Adipocyte (in vitro differentiated cells): ENCODE measurements around the gene PTK7.

Source experiments
- DNase-seq: peaks from one replicate; pipeline ENCODE4 v3.0.0-alpha.2; 2015; ENCODE audit warnings: low read depth
- H3K27me3 ChIP-seq: replicated peaks from 2 replicates; pipeline ENCODE4 v1.7.0; 2013; ENCODE audit warnings: mild to moderate bottlenecking, low read length, moderate library complexity; ENCODE audit not compliant: control insufficient read depth, insufficient read depth
- H3K36me3 ChIP-seq: 2 replicates; pipeline ENCODE4 v1.7.0; 2013; ENCODE audit warnings: low read length, mild to moderate bottlenecking, moderate library complexity; ENCODE audit not compliant: control insufficient read depth, insufficient read depth, severe bottlenecking
- H3K4me1 ChIP-seq: 2 replicates; pipeline ENCODE4 v1.7.0; 2013; ENCODE audit warnings: mild to moderate bottlenecking, low read length, moderate library complexity; ENCODE audit not compliant: control insufficient read depth, insufficient read depth
- H3K4me3 ChIP-seq: 2 replicates; pipeline ENCODE4 v1.7.0; 2013; ENCODE audit warnings: mild to moderate bottlenecking, low read length, moderate library complexity
- H3K9ac ChIP-seq: 2 replicates; pipeline ENCODE4 v1.7.0; 2013; ENCODE audit warnings: mild to moderate bottlenecking, low read length, moderate library complexity
- H3K9me3 ChIP-seq: 2 replicates; pipeline ENCODE4 v1.7.0; 2013; ENCODE audit warnings: mild to moderate bottlenecking, low read length, moderate library complexity; ENCODE audit not compliant: control insufficient read depth

Gene PTK7

DNA sequence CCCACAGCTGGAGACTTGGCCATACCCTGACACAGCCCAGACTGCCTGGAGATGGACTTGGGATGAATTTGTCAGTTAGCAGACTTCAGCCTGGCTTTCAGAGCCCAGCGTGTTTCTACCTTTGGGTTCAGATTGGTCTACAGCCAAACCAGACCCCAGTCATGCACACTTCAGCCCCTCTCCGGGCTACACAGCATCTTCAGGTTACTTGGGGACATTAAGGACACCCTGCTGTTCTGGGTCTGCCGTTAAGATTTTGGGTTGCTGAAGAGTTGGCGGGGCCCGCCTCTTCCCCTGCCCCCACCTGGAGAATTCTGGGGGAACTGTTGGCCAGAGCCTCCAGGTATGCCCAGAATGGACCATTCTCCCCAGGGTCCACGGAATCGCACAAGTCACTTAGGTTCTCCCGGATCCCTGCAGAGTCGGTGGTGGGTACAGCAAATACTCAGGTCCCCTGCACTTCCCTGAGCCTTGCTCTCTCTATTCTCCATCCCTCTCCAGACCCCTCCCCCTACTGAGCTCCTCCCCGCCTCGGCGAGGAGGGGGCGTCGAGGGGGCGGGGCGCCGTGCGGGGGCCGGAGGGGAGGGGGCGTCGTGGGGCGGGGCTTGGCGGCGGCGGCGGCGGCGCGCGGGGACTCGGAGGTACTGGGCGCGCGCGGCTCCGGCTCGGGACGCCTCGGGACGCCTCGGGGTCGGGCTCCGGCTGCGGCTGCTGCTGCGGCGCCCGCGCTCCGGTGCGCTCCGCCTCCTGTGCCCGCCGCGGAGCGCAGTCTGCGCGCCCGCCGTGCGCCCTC, at the start of gene PTK7:
TSS of gene PTK7 (plus strand) at position 645 of the 794 bp plus-strand sequence. CDS start 175 bp downstream, outside the sequence.
- peaks cover 9% of the 10 kb centered on the region for H3K36me3 ChIP-seq
- peaks cover 12% of the 10 kb centered on the region for H3K4me1 ChIP-seq
- H3K27me3 ChIP-seq = no peaks in the 10 kb centered on the region
- H3K4me3 ChIP-seq = peak within 1 kb of the TSS; percentile 89
- H3K9me3 ChIP-seq = no peaks in the 10 kb centered on the region
- DNase-seq = peak; percentile 84
- H3K9ac ChIP-seq = peak within 1 kb of the TSS; percentile 89

DNA sequence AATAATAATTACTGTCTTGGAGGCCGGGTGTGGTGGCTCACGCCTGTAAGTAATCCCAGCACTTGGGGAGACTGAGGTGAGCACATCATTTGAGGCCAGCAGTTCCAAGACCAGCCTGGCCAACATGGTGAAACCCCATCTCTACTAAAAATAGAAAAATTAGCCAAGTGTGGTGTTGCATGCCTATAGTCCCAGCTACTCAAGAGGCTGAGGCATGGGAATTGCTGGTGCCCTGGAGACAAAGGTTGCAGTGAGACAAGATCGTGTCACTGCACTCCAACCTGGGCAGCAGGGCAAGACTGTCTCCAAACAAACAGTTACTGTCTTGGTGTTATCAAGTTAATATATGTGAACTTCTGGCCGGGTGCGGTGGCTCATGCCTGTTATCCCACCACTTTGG, 49.7 kb upstream of the PTK7 start:
- no peak for DNase-seq
- no peak overlapping the region for H3K9ac ChIP-seq
- no peaks in the 10 kb centered on the region for H3K9me3 ChIP-seq
- H3K4me1 ChIP-seq = peaks cover 14% of the 10 kb centered on the region
- no peaks in the 10 kb centered on the region for H3K27me3 ChIP-seq
- H3K36me3 ChIP-seq = peaks cover 61% of the 10 kb centered on the region
- H3K4me3 ChIP-seq = no peak overlapping the region

DNA sequence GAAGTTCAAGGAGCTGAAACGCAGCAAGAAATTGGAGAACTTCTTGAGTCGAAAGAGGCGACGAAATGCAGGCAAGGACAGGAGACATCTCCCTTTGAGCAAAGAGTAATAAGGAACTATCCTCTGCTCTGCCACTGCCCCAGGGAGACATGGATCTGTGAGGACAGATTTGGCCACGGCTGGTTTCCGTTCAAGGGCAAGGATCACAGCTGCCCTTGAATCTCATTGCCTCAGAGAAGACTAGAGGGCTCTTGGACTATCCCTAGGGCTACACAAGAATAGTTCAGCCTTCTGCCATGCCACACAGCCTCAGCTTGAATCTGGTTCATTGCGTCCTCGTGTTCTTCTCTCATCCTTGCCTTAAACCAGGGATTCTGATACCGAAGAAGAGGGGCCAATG, 47.0 kb upstream of the PTK7 start:
- no peak overlapping the region for H3K4me3 ChIP-seq
- no peak for DNase-seq
- no peaks in the 10 kb centered on the region for H3K27me3 ChIP-seq
- peaks cover 72% of the 10 kb centered on the region for H3K36me3 ChIP-seq
- peaks cover 5% of the 10 kb centered on the region for H3K4me1 ChIP-seq
- no peaks in the 10 kb centered on the region for H3K9me3 ChIP-seq
- H3K9ac ChIP-seq = no peak overlapping the region

DNA sequence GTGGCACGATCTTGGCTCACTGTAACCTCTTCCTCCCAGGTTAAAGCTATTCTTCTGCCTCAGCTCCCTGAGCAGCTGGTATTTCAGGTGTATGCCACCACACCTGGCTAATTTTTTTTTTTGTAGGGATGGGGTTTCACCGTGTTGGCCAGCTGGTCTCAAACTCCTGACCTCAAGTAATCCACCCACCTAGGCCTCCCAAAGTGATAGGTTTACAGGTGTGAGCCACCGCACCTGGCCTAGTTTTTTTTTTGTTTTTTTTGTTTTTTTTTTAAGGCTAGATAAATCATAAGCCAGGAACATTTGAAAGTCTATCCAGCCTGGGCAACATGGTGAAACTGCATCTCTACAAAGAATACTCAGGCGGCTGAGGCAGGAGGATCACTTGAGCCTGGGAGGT, 43.8 kb upstream of the PTK7 start:
- no peak overlapping the region for H3K9ac ChIP-seq
- no peaks in the 10 kb centered on the region for H3K4me1 ChIP-seq
- H3K9me3 ChIP-seq = no peaks in the 10 kb centered on the region
- no peak for DNase-seq
- no peak overlapping the region for H3K4me3 ChIP-seq
- H3K36me3 ChIP-seq = peaks cover 62% of the 10 kb centered on the region
- H3K27me3 ChIP-seq = no peaks in the 10 kb centered on the region

DNA sequence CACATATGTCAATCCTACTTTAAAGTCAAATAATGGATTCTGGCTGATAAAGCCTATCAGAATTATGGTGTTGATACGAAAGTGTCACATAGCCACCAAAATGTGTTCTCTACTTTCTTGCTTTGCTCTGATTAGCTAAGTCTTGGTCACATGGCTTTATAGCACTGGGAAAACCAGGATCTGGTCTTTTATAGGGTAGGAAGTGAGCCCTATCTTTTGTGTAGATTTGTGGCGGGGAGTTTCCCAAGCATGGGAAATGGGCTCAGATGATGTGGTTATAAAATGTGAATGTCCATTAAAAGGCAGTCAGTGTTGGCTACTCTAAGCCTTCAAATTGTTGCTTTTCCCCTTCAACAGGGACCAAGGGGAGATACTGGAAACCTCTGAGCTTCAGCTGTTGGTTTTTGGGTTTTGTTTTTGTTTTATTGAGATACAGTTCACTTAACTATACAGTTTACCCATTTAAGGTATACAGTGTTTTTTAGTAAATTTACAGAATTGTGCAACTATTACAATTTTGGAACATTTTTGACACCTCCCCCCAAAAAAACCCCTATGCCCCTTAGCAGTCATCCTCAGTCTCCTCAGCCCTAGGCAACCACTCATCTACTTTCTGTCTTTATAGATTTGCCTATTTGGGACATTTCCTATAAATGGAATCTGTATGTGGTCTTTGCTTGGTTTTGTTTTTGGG, 42.5 kb upstream of the PTK7 start:
- no peak for DNase-seq
- Histone ChIP-seq H3K27me3 (no peaks in the 10 kb centered on the region), H3K9me3 (no peaks in the 10 kb centered on the region), H3K4me3 (no peak overlapping the region), H3K9ac (no peak overlapping the region), H3K4me1 (no peaks in the 10 kb centered on the region), H3K36me3 (peaks cover 62% of the 10 kb centered on the region)

DNA sequence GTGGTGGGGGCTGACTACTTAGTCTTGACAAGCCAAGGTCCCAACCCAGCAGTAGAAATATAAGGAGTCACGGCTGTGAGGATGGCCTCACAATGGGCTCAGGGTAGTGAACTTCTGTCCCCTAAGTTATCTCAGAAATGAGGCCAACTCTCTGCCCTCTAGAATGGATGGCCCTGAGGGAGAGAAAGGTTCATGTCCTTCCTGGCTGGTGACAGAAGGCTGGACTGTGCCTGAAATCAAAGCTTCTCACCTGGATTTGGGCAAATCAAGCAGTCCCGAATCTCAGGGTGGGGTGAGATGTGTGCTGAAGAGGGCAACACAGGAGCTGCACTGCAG, 42.0 kb upstream of the PTK7 start:
- H3K36me3 ChIP-seq = peaks cover 62% of the 10 kb centered on the region

DNA sequence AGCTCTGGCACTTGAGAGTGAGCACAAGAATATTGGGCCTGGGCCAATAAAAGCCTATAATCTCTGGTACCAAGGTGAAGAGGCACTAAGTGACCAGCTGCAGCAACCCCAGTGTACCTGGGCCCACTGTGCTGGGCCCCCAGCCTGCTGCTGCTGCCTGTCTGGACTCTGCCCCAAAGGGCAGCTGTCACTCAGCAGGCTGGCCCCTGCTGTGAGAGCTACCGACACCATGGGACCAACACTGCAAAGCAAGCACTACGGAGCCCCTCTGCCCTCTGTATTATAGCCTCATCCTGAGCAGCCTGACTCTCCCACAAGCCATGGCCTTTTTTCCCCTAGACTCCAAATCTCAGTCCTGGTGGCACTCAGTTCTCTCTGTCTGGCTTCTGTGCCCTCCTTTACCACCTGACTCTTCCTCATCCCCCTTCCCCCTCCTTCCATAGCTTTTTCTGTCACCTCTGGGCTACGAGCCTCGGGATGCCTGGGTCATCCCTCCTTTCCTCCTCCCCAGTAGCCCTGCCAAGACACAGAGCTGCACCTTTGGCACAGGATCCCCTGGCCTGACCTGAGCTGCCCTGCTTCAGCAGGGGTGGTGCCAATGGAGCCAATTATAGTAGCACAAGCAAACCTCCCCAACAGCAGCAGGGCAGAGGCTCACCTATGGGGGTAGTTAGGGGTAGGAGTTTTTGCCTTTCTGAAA, 40.5 kb upstream of the PTK7 start:
- Histone ChIP-seq H3K9ac (no peak overlapping the region), H3K36me3 (peaks cover 61% of the 10 kb centered on the region), H3K9me3 (no peaks in the 10 kb centered on the region), H3K4me3 (no peak overlapping the region), H3K4me1 (no peaks in the 10 kb centered on the region), H3K27me3 (no peaks in the 10 kb centered on the region)
- DNase-seq = no peak

More for the DNA sequence above, 42.0 kb upstream of the PTK7 start:
- no peaks in the 10 kb centered on the region for H3K9me3 ChIP-seq
- no peaks in the 10 kb centered on the region for H3K4me1 ChIP-seq
- H3K4me3 ChIP-seq = no peak overlapping the region
- H3K9ac ChIP-seq = no peak overlapping the region
- DNase-seq = no peak
- no peaks in the 10 kb centered on the region for H3K27me3 ChIP-seq

DNA sequence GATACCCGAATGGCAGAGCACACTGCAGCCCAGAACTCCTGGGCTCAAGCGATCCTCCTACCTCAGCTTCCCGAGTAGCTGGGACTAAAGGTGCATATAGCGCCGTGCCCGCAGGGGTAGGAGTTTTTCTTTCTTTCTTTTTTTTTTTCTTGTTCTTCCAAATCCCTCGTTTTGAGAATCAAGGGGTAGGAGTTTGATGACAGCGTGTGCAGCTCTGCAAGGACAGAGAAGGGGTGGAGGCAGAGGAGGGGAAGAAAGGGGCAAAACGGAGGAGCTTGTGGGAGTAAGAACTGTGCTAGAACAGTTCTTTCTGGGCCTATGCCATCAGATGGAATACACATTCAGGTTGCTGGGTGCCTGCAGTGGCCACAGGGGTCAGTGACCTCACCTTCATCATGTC, 39.4 kb upstream of the PTK7 start:
- no peaks in the 10 kb centered on the region for H3K4me1 ChIP-seq
- no peak overlapping the region for H3K9ac ChIP-seq
- H3K27me3 ChIP-seq = no peaks in the 10 kb centered on the region
- H3K4me3 ChIP-seq = no peak overlapping the region
- H3K36me3 ChIP-seq = peaks cover 67% of the 10 kb centered on the region
- DNase-seq = no peak
- no peaks in the 10 kb centered on the region for H3K9me3 ChIP-seq

DNA sequence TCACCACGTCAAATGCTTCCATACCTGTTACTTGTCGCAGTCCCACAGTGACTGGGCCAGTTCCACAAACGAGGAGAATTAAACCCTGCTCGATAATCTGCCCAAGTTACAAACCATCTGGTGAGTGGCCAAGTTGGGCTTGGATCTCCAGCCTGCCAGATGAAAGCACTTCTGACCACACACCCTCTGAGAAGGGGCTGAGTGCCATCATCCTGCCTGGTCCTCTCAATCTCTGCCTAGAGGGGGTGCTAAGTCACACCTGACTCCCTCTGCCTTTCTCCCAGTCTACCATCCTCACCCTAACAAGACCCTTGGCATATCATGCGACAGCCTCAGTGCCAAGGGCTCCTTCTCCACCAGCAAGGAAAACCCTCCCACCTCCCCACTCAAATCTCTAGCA, 38.9 kb upstream of the PTK7 start:
- Histone ChIP-seq H3K4me1 (no peaks in the 10 kb centered on the region), H3K36me3 (peaks cover 67% of the 10 kb centered on the region), H3K9ac (no peak overlapping the region), H3K4me3 (no peak overlapping the region), H3K9me3 (no peaks in the 10 kb centered on the region), H3K27me3 (no peaks in the 10 kb centered on the region)
- no peak for DNase-seq

DNA sequence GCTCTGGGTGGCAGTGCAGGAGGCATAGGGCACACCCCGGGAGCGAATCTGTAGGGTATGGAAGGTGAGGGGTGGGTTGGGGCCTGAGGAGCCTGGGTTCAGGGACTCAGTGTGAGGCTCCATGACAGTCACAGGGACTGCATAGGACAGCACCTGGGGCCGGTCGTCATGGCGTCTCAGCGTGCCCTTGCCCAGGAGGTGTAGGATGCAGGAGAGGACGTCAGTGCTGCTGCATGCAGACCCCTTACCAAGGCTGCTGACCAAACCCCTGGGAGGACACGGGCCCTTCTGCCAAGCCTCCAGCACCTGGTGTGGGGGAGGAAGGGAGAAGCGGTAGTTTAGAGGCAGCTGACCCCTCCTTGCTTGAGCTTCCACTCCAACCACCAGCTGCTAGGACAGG, 38.4 kb upstream of the PTK7 start:
- Histone ChIP-seq H3K4me3 (no peak overlapping the region), H3K9me3 (no peaks in the 10 kb centered on the region), H3K36me3 (peaks cover 70% of the 10 kb centered on the region), H3K4me1 (no peaks in the 10 kb centered on the region), H3K27me3 (no peaks in the 10 kb centered on the region), H3K9ac (no peak overlapping the region)
- DNase-seq = no peak

DNA sequence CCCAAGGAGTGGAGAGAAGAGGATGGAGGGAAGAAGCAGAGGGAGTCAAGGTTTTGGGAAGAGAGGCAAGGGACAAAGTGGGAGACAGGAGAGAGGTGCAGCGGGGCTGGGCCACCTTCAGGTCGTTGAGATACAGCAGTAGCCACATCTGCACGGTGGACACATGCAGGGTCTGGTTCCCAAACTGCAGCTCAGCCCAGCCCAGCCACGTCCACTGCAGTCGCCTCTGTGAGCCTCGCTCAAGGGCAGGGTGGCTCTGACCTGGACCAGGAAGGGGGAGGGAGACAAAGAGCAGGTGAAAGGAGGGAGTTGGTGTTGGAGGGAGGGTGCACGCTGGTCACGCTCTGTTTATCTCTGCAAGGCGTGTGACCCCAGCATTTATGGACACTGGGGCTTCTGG, 37.4 kb upstream of the PTK7 start:
- Histone ChIP-seq H3K9ac (no peak overlapping the region), H3K36me3 (peaks cover 74% of the 10 kb centered on the region), H3K4me1 (no peaks in the 10 kb centered on the region), H3K27me3 (no peaks in the 10 kb centered on the region), H3K9me3 (no peaks in the 10 kb centered on the region), H3K4me3 (no peak overlapping the region)
- DNase-seq = no peak
